Measurements from ENCODE around the gene GBX2.
"Not testable (repeated sequence)": the region's sequence is repeated elsewhere in the genome, so short reads cannot be mapped to it uniquely, and the experiment has no call there.

DNA sequence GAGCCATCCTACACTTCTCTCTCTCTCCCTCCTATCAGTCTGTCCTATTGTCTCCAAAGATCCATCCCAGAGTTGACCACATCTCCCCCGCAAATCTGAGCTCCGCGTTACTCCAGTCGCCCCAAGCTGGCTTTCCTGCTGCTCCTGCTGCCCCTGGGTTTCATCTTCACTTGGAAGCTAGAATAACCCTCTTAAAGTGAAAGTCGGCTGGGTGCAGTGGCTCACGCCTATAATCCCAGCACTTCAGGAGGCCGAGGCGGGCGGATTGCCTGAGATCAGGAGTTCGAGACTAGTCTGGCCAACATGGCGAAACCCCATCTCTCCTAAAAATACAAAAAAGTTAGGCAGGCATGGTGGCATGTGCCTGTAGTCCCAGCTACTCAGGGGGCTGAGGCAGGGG lies 26.6 kb downstream of the GBX2 start:
- TF ChIP-seq, protein P1, sequence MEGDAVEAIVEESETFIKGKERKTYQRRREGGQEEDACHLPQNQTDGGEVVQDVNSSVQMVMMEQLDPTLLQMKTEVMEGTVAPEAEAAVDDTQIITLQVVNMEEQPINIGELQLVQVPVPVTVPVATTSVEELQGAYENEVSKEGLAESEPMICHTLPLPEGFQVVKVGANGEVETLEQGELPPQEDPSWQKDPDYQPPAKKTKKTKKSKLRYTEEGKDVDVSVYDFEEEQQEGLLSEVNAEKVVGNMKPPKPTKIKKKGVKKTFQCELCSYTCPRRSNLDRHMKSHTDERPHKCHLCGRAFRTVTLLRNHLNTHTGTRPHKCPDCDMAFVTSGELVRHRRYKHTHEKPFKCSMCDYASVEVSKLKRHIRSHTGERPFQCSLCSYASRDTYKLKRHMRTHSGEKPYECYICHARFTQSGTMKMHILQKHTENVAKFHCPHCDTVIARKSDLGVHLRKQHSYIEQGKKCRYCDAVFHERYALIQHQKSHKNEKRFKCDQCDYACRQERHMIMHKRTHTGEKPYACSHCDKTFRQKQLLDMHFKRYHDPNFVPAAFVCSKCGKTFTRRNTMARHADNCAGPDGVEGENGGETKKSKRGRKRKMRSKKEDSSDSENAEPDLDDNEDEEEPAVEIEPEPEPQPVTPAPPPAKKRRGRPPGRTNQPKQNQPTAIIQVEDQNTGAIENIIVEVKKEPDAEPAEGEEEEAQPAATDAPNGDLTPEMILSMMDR (conservative IDR thresholded peaks at IDR 0.05; ENCODE audit: low read depth in 2 of 2): not testable (repeated sequence)
- TF ChIP-seq, protein P2, sequence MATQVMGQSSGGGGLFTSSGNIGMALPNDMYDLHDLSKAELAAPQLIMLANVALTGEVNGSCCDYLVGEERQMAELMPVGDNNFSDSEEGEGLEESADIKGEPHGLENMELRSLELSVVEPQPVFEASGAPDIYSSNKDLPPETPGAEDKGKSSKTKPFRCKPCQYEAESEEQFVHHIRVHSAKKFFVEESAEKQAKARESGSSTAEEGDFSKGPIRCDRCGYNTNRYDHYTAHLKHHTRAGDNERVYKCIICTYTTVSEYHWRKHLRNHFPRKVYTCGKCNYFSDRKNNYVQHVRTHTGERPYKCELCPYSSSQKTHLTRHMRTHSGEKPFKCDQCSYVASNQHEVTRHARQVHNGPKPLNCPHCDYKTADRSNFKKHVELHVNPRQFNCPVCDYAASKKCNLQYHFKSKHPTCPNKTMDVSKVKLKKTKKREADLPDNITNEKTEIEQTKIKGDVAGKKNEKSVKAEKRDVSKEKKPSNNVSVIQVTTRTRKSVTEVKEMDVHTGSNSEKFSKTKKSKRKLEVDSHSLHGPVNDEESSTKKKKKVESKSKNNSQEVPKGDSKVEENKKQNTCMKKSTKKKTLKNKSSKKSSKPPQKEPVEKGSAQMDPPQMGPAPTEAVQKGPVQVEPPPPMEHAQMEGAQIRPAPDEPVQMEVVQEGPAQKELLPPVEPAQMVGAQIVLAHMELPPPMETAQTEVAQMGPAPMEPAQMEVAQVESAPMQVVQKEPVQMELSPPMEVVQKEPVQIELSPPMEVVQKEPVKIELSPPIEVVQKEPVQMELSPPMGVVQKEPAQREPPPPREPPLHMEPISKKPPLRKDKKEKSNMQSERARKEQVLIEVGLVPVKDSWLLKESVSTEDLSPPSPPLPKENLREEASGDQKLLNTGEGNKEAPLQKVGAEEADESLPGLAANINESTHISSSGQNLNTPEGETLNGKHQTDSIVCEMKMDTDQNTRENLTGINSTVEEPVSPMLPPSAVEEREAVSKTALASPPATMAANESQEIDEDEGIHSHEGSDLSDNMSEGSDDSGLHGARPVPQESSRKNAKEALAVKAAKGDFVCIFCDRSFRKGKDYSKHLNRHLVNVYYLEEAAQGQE (IDR thresholded peaks at IDR 0.05; ENCODE audit: unreplicated experiment): not testable (repeated sequence)
- not testable (repeated sequence) for TF ChIP-seq EZH2 (IDR thresholded peaks at IDR 0.05; ENCODE audit: low read depth, unreplicated experiment); NANOG (IDR thresholded peaks at IDR 0.05; ENCODE audit: borderline replicate concordance); EZH2phosphoT487 (IDR thresholded peaks at IDR 0.05; ENCODE audit: unreplicated experiment)
